22Rv1 (cell line): ENCODE results near the gene FAM184B.

Experiments used
- ZFX ChIP-seq: fragments of 450-650 bp; IDR thresholded peaks from 2 replicates; pipeline ENCODE4 v1.6.1; 2017; ENCODE audit warnings: antibody characterized with exemption, borderline replicate concordance
- TF ChIP-seq, protein P1 (sequence below): fragments of 450-650 bp; IDR thresholded peaks from 2 replicates; pipeline ENCODE4 v1.5.1; 2017; ENCODE audit warnings: mild to moderate bottlenecking

DNA sequence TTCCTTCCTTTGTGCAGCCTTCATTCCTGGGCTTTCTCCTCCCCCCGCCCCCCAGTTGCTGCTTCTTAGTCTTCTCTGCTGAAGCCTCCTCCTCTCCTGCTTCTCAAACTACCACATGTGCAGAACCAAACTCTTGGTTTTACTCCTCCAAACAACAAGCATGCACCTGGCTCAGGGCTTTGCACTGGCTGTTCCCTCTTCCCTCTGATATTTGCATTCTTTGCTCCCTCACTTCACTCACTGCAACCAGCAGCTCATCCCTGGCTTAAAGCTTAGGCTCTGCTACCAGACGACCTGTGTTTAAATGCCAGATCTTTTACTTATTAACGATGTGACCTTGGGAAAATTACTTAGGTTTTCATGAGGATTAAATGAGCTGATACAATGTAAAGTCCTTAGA, 115.6 kb downstream of the FAM184B start:
- TF ChIP-seq, protein P1, sequence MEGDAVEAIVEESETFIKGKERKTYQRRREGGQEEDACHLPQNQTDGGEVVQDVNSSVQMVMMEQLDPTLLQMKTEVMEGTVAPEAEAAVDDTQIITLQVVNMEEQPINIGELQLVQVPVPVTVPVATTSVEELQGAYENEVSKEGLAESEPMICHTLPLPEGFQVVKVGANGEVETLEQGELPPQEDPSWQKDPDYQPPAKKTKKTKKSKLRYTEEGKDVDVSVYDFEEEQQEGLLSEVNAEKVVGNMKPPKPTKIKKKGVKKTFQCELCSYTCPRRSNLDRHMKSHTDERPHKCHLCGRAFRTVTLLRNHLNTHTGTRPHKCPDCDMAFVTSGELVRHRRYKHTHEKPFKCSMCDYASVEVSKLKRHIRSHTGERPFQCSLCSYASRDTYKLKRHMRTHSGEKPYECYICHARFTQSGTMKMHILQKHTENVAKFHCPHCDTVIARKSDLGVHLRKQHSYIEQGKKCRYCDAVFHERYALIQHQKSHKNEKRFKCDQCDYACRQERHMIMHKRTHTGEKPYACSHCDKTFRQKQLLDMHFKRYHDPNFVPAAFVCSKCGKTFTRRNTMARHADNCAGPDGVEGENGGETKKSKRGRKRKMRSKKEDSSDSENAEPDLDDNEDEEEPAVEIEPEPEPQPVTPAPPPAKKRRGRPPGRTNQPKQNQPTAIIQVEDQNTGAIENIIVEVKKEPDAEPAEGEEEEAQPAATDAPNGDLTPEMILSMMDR, result no peak
- no peak for TF ChIP-seq ZFX
